NT2/D1 (cell line): ENCODE measurements around the gene GPRIN1.
"Not testable (repeated sequence)": the region's sequence is repeated elsewhere in the genome, so short reads cannot be mapped to it uniquely, and the experiment has no call there.

Source experiments
- DNase-seq: peaks from one replicate; pipeline ENCODE4 v3.0.0-alpha.2; 2011; ENCODE audit warnings: low read depth, low spot score
- H3K27me3 ChIP-seq: 2 replicates; pipeline ENCODE4 v1.6.0; 2011; ENCODE audit warnings: mild to moderate bottlenecking; ENCODE audit not compliant: insufficient read length, insufficient read depth
- H3K36me3 ChIP-seq: 2 replicates; pipeline ENCODE4 v1.6.1; 2011; ENCODE audit warnings: mild to moderate bottlenecking, low read length, mixed read lengths; ENCODE audit not compliant: insufficient read depth, insufficient read length
- H3K4me1 ChIP-seq: 2 replicates; pipeline ENCODE4 v1.5.1; 2011; ENCODE audit not compliant: insufficient read depth, insufficient read length
- H3K4me3 ChIP-seq: 2 replicates; pipeline ENCODE4 v1.5.1; 2011; ENCODE audit warnings: low read depth; ENCODE audit not compliant: insufficient read length
- H3K9ac ChIP-seq: 2 replicates; pipeline ENCODE4 v1.6.0; 2011; ENCODE audit warnings: low read depth; ENCODE audit not compliant: insufficient read length
- H3K9me3 ChIP-seq: 2 replicates; pipeline ENCODE4 v1.5.1; 2011; ENCODE audit warnings: mild to moderate bottlenecking, low read length; ENCODE audit not compliant: insufficient read depth
- SUZ12 ChIP-seq: IDR thresholded peaks from 2 replicates; pipeline ENCODE4 v1.6.1; 2011; ENCODE audit not compliant: insufficient read length, insufficient read depth; ENCODE audit errors: extremely low read depth
- YY1 ChIP-seq: IDR thresholded peaks from 2 replicates; pipeline ENCODE4 v1.6.1; 2011; ENCODE audit not compliant: insufficient read length, insufficient read depth
- ZNF274 ChIP-seq: IDR thresholded peaks from 2 replicates; pipeline ENCODE4 v1.6.1; 2011; ENCODE audit warnings: mild to moderate bottlenecking, low read depth, low read length

GPRIN1 gene

GRCh38 chr5:176596069-176596644 is 13.8 kb downstream of the GPRIN1 start:
- H3K27me3 ChIP-seq: no peaks in the 10 kb centered on the region
- TF ChIP-seq YY1 (no peak), ZNF274 (no peak), SUZ12 (no peak)
- DNase-seq: no peak
- H3K9me3 ChIP-seq: peaks cover 4% of the 10 kb centered on the region; the same call in 1 of the 2 replicates
- H3K36me3 ChIP-seq: no peaks in the 10 kb centered on the region
- no peak overlapping the region for H3K4me3 ChIP-seq
- H3K4me1 ChIP-seq: peaks cover 4% of the 10 kb centered on the region
- H3K9ac ChIP-seq: no peak overlapping the region

GRCh38 chr5:176595386-176595943 is 14.5 kb downstream of the GPRIN1 start:
- Histone ChIP-seq H3K4me1 (peaks cover 4% of the 10 kb centered on the region), H3K36me3 (no peaks in the 10 kb centered on the region), H3K9ac (no peak overlapping the region), H3K9me3 (peaks cover 4% of the 10 kb centered on the region; the same call in 1 of the 2 replicates), H3K4me3 (no peak overlapping the region), H3K27me3 (no peaks in the 10 kb centered on the region)
- no peak for DNase-seq
- TF ChIP-seq ZNF274 (no peak), SUZ12 (no peak), YY1 (no peak)

DNA sequence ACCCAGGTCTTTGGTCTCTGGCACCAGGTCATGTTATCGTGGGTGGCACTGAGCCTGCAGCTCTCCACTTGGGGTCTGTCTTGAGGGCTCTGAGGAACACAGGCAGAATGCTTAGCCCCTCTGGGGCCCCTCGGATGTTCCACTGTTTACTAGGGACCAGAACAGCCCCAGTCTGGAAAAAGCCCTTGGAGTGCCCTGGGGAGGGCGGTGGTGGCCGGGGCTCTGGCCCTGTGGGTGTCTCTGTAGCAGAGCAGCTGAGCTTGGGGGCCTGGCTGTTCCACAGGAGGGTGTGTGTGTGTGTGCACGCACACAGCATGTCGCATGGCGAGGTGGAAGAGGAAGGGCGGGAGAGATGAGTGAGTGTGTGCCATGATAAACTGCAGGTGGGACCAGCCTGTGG is 15.4 kb downstream of the GPRIN1 start:
- DNase-seq: no peak
- TF ChIP-seq SUZ12: no peak
- TF ChIP-seq ZNF274: no peak
- TF ChIP-seq YY1: no peak
- H3K4me3 ChIP-seq: no peak overlapping the region
- no peaks in the 10 kb centered on the region for H3K36me3 ChIP-seq
- peaks cover 4% of the 10 kb centered on the region for H3K4me1 ChIP-seq
- H3K9ac ChIP-seq: no peak overlapping the region
- peaks cover 4% of the 10 kb centered on the region; the same call in 1 of the 2 replicates for H3K9me3 ChIP-seq
- H3K27me3 ChIP-seq: no peaks in the 10 kb centered on the region

DNA sequence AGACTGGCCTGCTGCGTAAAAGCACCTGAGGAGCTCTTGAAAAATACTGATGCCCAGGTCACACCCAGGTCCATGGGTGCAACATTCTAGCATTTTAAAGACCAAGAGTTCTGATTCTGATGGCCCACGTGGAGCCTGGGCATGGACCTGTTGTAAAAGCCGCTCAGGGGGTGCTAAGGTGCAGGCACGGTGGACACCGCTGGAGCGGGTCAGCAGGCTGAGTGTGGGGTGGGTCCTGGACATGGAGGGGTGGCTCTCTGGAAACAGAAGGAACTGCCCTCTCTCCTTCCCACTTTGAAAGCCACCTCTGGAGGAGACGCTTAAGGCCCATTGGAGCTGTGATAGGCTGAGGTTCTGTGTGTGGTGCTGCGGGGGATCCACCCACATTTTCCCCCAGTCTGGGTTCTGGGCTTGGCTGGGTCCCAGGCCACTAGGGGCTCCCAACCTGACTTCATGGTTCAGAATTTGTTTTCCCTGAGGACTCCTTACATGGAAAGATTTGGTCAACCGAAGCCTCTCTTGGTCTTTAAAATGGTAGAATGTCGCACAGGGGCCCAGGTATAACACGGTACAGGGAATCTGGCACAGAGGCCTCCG is 16.6 kb downstream of the GPRIN1 start:
- H3K9me3 ChIP-seq: peaks cover 4% of the 10 kb centered on the region; the same call in 1 of the 2 replicates
- TF ChIP-seq YY1: no peak
- no peak overlapping the region for H3K9ac ChIP-seq
- no peaks in the 10 kb centered on the region for H3K36me3 ChIP-seq
- peaks cover 4% of the 10 kb centered on the region for H3K4me1 ChIP-seq
- H3K4me3 ChIP-seq: no peak overlapping the region
- no peak for DNase-seq
- no peaks in the 10 kb centered on the region for H3K27me3 ChIP-seq

GRCh38 chr5:176592573-176592972 is 17.4 kb downstream of the GPRIN1 start:
- DNase-seq: no peak
- H3K4me3 ChIP-seq: no peak overlapping the region
- H3K27me3 ChIP-seq: no peaks in the 10 kb centered on the region
- H3K4me1 ChIP-seq: no peaks in the 10 kb centered on the region
- H3K36me3 ChIP-seq: no peaks in the 10 kb centered on the region
- peaks cover 4% of the 10 kb centered on the region; the same call in 1 of the 2 replicates for H3K9me3 ChIP-seq
- H3K9ac ChIP-seq: no peak overlapping the region
- TF ChIP-seq YY1 (no peak), ZNF274 (no peak), SUZ12 (no peak)

- H3K4me1 ChIP-seq, H3K36me3 ChIP-seq, H3K9me3 ChIP-seq, DNase-seq, H3K9ac ChIP-seq, H3K4me3 ChIP-seq, H3K27me3 ChIP-seq: not testable (repeated sequence)
Observed at GRCh38 chr5:176591667-176592066, 18.3 kb downstream of the GPRIN1 start.

- H3K27me3 ChIP-seq: no peaks in the 10 kb centered on the region
- no peaks in the 10 kb centered on the region for H3K36me3 ChIP-seq
- H3K9me3 ChIP-seq: peaks cover 4% of the 10 kb centered on the region; the same call in 1 of the 2 replicates
- TF ChIP-seq ZNF274 (no peak), SUZ12 (no peak), YY1 (no peak)
- H3K4me1 ChIP-seq: no peaks in the 10 kb centered on the region
- H3K9ac ChIP-seq: no peak overlapping the region
- H3K4me3 ChIP-seq: no peak overlapping the region
- DNase-seq: no peak
Observed at GRCh38 chr5:176590035-176590717, 19.8 kb downstream of the GPRIN1 start.
